Gastrocnemius medialis (tissue), 4 donors: ENCODE measurements around the gene CHKA.

Experiments used
- CTCF ChIP-seq, 5 experiments: fragments of 450-650 bp in 3 of 5; fragments of 200-600 bp in 2 of 5; sonication (generic) in 2 of 5; IDR thresholded peaks in 4 of 5; conservative IDR thresholded peaks in 1 of 5; 1 replicate in 4 of 5; 2 replicates in 1 of 5; pipeline ENCODE4 v1.5.1; 2016 to 2019; ENCODE audit warnings: antibody characterized with exemption in 5 of 5, mild to moderate bottlenecking in 3 of 5, moderate library complexity in 3 of 5
- POLR2A ChIP-seq, 2 donors: fragments of 450-650 bp; IDR thresholded peaks; one replicate each; pipeline ENCODE4 v1.6.1; 2017; ENCODE audit warnings: antibody characterized with exemption in 2 of 2, mild to moderate bottlenecking in 2 of 2, moderate library complexity in 2 of 2

DNA sequence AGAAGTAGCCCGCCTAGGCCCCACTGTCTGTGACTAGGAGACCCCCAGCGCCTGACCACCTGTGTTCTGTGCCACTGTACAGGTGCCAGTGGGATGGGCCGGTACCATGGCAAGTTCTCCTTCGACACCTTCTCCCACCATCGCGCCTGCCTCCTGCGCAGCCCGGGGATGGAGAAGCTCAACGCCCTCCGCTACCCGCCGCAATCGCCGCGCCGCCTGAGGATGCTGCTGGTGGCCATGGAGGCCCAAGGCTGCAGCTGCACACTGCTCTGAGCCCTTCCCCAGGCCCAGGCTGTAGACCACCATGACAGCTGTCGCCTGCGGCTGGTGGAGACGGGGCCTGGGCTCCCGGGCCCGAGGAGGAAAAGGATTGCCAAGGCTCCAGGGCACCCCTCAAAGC is 93.5 kb downstream of the CHKA start:
- TF ChIP-seq CTCF (IDR thresholded peaks at IDR 0.05 in 4 of 5, conservative IDR thresholded peaks at IDR 0.05 in 1 of 5) (no peak), POLR2A (IDR thresholded peaks at IDR 0.05) (no peak)
